Measurements from ENCODE around the gene MEP1A. TPM values are rescaled to one million over a fixed set of nuclear protein-coding genes. Genes with fewer than 3 reads are reported as not detected.
"Not testable (repeated sequence)": the region's sequence is repeated elsewhere in the genome, so short reads cannot be mapped to it uniquely, and the experiment has no call there.

The MEP1A gene
- total and polyA plus RNA-seq, 8 donors = 0.43 to 15.6 (median 9.8) TPM; not detected in 5

GRCh38 chr6:46850792-46851191, 57.6 kb downstream of the MEP1A start:
- no peak for DNase-seq
- Histone ChIP-seq H3K36me3 (no peaks in the 10 kb centered on the region), H3K9me3 (no peaks in the 10 kb centered on the region), H3K4me1 (peaks cover 0 to 13% (median 11%) of the 10 kb centered on the region in 4 donors), H3K4me3 (no peak overlapping the region), H3K27me3 (no peaks in the 10 kb centered on the region), H3K27ac (no peak overlapping the region)
- intact Hi-C loops (cut with DNase I; ENCODE audit: low total_unique reads) = no loop called here
- 66 to 80% (median 74%) methylated on average over 2 of the region's 2 CpGs for WGBS, 5 donors
- TF ChIP-seq POLR2AphosphoS5 (IDR thresholded peaks at IDR 0.05) (no peak), CTCF (IDR thresholded peaks at IDR 0.05) (no peak), EP300 (IDR thresholded peaks at IDR 0.05) (no peak), POLR2A (IDR thresholded peaks at IDR 0.05) (no peak)

GRCh38 chr6:46851576-46851975, 58.4 kb downstream of the MEP1A start:
- H3K9me3 ChIP-seq; H3K36me3 ChIP-seq; H3K4me3 ChIP-seq; H3K27me3 ChIP-seq; H3K27ac ChIP-seq; intact Hi-C loops (cut with DNase I; ENCODE audit: low total_unique reads); DNase-seq: not testable (repeated sequence)
- peaks cover 0 to 13% (median 11%) of the 10 kb centered on the region in 4 donors for H3K4me1 ChIP-seq
- WGBS, 5 donors = 52 to 70% (median 58%) methylated on average over 4 of the region's 4 CpGs

- H3K36me3 ChIP-seq; H3K4me3 ChIP-seq; intact Hi-C loops (cut with DNase I; ENCODE audit: low total_unique reads); H3K4me1 ChIP-seq; H3K27ac ChIP-seq; H3K9me3 ChIP-seq; H3K27me3 ChIP-seq: not testable (repeated sequence)
- DNase-seq = peak; percentile 12 to 31
- TF ChIP-seq CTCF (IDR thresholded peaks at IDR 0.05) = peak in 4 of 7 experiments; percentile 37 to 72 (median 64)
- 30 to 52% (median 44%) methylated on average over 1 of the region's 1 CpG for WGBS, 5 donors
These were observed 62.8 kb downstream of the MEP1A start for GRCh38 chr6:46855966-46856365.

GRCh38 chr6:46862381-46862780, 69.2 kb downstream of the MEP1A start:
- H3K27ac ChIP-seq = no peak overlapping the region
- no peaks in the 10 kb centered on the region for H3K9me3 ChIP-seq
- no peaks in the 10 kb centered on the region for H3K36me3 ChIP-seq
- no peak for TF ChIP-seq POLR2AphosphoS5 (IDR thresholded peaks at IDR 0.05)
- H3K27me3 ChIP-seq = no peaks in the 10 kb centered on the region
- no peak overlapping the region for H3K4me3 ChIP-seq
- H3K4me1 ChIP-seq = no peaks in the 10 kb centered on the region
- intact Hi-C loops (cut with DNase I; ENCODE audit: low total_unique reads) = no loop called here
- WGBS, 5 donors = 48 to 88% (median 77%) methylated on average over 2 of the region's 2 CpGs
- no peak for DNase-seq

GRCh38 chr6:46863791-46864190, 70.6 kb downstream of the MEP1A start:
- intact Hi-C loops (cut with DNase I; ENCODE audit: low total_unique reads) = no loop called here
- WGBS, 5 donors = 56 to 73% (median 68%) methylated on average over 3 of the region's 3 CpGs

More at GRCh38 chr6:46863791-46864190, 70.6 kb downstream of the MEP1A start:
- Histone ChIP-seq H3K27ac (no peak overlapping the region), H3K4me3 (no peak overlapping the region), H3K27me3 (no peaks in the 10 kb centered on the region), H3K36me3 (no peaks in the 10 kb centered on the region), H3K4me1 (no peaks in the 10 kb centered on the region), H3K9me3 (no peaks in the 10 kb centered on the region)
- no peak for DNase-seq
- TF ChIP-seq POLR2A (IDR thresholded peaks at IDR 0.05) (no peak), EP300 (IDR thresholded peaks at IDR 0.05) (no peak), POLR2AphosphoS5 (IDR thresholded peaks at IDR 0.05) (no peak), CTCF (IDR thresholded peaks at IDR 0.05) (no peak)
